A673 (cell line): ENCODE results near the gene TSC22D2.

Experiments
- EZH2 ChIP-seq: fragments of 200-600 bp; sonication (generic); IDR thresholded peaks from 2 replicates; pipeline ENCODE4 v1.6.1; 2017; ENCODE audit warnings: borderline replicate concordance, low read depth, mild to moderate bottlenecking, mixed read lengths, antibody characterized with exemption, low read length; ENCODE audit not compliant: poor library complexity, severe bottlenecking
- TF ChIP-seq, protein P1 (sequence below): fragments of 300-800, 200-600 bp; sonication (generic); conservative IDR thresholded peaks from 2 replicates; pipeline ENCODE4 v1.5.1; 2017; ENCODE audit warnings: low read depth, mild to moderate bottlenecking, antibody characterized with exemption, low read length, moderate library complexity, mixed read lengths

DNA sequence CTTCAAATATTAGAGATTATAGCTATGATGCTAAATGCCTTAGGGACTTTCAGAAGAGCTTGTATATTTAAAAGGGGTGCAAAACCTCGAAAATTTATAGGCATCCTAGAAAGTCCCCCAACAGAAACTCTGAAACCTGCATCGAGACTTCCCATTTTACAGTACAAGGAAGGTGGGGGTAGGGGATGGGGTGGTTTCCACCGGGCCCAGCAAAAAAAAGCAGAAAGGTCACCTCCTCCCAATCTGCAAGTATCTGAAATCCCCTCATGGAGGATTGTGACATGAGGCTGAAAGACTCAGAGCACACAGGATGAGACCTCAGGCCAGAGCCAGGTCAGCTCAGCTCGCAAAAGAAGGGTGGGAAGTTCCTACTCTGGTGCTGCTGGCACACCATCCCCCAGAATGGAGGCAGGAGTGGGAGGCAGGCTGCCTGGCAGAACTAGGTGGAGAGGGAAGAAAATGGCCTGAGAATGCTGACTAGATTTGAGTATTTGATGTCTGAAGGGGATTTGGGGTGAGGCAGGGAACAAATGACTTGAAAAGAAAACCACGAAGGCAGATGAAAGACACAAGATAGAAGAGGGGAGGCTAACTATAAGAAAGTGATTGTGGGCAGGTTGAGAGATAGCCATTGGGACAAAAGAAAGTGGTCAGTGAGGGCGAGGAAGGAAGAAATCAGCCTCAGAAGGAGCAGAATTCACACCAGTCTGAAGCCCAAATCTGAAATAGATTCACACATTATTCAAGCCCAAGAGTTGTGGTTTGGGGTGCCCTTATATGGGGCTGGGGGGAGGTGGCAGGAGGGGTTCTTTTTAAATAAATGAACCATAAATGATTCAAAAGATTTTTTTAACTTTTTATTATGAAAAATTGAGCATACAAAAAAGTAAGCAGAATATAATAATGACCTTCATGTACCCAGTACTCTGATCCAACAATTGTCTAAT, 22.5 kb upstream of the TSC22D2 start:
- TF ChIP-seq, protein P1, sequence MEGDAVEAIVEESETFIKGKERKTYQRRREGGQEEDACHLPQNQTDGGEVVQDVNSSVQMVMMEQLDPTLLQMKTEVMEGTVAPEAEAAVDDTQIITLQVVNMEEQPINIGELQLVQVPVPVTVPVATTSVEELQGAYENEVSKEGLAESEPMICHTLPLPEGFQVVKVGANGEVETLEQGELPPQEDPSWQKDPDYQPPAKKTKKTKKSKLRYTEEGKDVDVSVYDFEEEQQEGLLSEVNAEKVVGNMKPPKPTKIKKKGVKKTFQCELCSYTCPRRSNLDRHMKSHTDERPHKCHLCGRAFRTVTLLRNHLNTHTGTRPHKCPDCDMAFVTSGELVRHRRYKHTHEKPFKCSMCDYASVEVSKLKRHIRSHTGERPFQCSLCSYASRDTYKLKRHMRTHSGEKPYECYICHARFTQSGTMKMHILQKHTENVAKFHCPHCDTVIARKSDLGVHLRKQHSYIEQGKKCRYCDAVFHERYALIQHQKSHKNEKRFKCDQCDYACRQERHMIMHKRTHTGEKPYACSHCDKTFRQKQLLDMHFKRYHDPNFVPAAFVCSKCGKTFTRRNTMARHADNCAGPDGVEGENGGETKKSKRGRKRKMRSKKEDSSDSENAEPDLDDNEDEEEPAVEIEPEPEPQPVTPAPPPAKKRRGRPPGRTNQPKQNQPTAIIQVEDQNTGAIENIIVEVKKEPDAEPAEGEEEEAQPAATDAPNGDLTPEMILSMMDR, result no peak
- no peak for TF ChIP-seq EZH2
